Measurements from ENCODE around the gene CPA4. TPM values are rescaled to one million over a fixed set of nuclear protein-coding genes. Genes with fewer than 3 reads are reported as not detected.
A peak's percentile ranks its signal among the peaks of the same experiment; 100 is the strongest.

Gene CPA4
- total RNA-seq, 1 donor from 2014 or later = 0.43 TPM

DNA sequence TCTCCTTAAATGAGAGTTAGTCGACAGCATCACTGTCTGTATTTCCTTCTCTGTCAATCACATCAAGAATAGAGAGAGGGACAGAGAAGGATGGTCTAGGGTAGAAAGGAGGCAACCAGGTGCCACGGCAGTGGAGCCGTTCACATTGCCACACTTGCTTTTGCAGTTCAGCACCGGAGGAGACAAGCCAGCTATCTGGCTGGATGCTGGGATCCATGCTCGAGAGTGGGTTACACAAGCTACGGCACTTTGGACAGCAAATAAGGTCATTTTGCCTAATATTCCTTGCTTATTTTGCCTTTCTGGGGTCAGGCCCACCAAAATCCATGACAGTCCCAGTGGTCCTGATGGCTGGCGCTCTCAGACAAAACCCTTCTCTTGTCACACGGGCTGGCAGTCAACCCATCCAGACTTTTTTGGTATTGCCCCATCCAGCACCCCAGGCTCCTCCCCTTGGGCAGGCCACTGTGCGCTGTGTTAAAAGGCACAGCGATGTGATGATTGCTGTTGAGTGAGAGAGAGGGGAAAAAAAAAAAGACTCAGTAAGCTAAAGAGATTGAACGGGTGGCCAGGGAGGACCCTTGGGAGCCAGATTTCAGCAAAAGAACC lies 17.9 kb upstream of the CPA4 start:
- DNase-seq (ENCODE audit: low spot score) = no peak

DNA sequence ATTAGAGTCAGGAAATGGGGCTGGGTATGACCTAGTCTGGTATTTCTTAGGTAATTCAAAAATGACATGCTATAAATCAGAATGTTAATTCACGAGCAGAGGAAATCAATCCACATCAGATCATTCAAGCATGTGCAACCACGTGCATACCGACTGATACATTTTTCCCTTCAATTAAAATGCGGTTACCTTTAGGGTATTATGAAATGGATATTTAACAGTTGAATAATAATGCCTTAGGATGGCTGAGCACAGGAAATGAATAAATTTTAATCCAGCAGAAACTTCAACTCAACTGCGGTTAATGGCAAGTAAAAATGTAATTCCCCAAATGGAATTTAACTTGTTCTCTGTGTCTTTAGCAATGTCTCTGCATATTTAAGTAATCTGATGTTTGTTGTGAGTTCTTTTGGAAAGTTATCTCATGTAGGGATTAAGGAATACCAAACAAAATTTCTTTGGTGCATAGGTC lies 17.1 kb upstream of the CPA4 start:
- DNase-seq (ENCODE audit: low spot score) = no peak

DNA sequence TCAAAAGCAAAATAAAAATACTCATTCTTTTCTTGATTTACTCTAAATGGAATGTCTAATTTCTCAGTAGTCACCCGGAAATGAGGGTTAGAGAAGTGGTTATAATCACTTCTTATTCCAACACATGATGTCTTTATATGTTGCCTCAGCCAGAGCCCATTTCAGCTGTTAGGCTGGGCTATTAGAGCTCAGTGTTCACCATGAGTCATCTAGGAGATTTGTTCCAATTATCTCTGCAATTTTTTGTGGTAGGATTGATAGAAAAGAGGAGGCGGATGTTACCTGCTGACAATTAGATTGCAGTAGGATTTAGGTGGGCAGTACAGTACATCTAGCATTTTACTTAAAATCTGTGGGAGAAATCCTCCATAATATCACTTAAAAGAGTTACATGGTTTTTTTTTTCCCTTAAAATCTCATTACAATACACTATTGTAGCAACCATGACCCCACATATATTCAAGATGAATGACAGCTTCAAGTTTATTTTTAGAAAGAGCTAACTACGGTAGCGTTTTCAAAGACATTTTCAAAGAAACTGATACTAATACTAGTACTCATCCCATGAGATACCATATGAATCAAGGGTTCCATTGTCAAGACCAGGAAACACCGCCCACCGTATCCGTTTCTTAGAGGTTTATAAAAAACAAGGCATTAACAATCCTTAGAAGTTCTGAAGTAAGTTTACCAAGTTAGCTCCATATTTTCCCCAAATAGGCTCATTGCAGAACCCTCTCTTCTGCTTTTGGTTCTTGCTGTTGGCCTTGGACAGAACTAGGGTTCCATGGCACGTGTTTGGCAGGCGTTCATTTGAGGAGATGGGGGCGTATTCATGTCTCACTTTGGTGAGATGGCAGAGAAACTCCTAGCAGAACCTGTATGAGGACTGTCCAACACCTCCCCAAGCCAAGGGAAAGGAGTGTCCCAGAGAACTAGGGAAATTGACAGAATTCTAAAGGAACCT lies 15.9 kb upstream of the CPA4 start:
- DNase-seq (ENCODE audit: low spot score) = no peak

DNA sequence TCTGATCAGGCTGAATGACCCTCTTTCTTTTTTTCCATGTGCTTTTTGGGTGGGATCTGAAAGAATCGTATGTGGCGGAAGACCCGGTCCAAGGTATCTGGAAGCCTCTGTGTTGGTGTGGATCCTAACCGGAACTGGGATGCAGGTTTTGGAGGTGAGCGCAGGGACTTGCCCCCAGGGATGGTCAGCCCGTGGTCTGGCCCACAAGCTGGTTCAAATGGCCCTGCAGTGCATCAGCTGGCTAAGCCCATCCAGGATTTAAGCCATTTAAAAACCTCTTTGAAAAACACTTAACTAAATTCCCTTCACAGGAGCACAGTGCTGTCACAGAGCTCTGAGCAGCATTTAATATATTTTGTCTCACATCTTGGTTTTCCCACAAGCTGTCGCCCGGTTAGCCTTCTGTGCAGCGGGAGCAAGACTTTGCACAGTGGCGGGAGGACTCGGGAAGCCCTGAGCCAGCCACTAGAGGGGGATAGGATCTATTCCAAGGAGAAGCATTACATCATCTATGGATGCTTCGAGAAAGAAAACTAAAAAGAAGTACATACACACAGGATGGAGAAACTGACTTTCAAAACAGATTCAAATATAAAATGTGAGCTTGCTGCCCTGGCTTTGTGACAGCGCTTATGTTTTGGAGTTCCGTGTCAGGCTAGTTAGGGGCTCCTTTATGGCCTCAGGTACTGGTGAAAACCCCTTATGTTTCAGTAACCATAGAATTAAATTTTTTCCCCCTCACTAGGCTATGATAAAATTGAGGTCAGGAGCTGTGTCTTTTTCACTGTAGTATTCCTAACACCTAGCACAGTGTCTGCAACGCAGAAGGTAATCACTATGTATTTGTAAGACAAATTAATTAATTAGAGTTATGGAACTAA lies 15.0 kb upstream of the CPA4 start:
- peak; percentile 51 for DNase-seq (ENCODE audit: low spot score)

DNA sequence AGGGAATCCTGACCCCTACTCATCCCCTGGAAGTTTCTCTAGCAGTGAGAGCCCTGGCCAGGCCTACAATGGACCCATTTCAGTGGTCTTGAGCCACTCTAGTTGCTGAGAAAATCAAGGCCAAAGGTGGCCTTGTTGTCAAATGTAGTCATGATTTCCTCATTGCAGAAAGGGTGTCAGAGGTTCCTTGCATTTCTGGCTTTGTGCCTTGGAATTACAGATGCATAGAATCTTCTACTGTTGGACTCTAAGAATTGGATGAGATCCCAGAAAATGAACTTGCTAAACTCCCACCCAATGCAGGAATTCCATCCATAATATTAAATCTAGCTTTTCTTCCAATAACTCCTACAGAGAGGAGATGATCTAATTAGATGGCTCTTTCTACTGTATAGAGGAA lies 14.1 kb upstream of the CPA4 start:
- no peak for DNase-seq (ENCODE audit: low spot score)

DNA sequence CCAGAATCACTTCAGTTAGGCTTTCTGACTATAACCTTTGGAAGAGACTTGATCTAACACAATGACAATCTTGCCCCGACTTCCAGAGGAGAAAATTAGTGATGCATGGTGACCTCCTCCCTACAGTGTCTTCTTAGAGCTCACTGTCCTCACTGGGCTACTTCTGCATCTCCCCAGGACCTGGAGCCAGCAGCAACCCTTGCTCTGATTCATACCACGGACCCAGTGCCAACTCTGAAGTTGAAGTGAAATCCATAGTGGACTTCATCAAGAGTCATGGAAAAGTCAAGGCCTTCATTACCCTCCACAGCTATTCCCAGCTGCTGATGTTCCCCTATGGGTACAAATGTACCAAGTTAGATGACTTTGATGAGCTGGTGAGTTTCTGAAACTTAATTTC lies 13.7 kb upstream of the CPA4 start:
- no peak for DNase-seq (ENCODE audit: low spot score)

DNA sequence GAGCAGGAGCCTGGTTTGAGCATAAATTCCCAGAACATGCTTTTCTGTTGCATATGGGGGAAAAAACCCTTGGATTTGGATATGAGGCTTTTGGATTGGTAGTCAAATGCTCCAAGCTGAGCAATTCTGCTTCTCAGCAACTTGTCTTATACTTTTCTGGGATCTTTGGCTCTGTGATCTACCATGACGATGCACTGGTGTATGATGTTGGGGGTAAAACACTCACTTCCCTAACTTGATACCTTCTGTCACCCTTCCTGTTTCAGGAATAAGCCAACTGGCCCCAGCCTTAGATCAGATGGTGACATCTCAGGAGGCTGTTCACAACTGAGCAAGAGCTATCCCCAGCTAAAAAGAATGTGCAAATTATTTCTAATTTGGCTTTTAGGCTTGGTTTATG lies 13.1 kb upstream of the CPA4 start:
- no peak for DNase-seq (ENCODE audit: low spot score)

DNA sequence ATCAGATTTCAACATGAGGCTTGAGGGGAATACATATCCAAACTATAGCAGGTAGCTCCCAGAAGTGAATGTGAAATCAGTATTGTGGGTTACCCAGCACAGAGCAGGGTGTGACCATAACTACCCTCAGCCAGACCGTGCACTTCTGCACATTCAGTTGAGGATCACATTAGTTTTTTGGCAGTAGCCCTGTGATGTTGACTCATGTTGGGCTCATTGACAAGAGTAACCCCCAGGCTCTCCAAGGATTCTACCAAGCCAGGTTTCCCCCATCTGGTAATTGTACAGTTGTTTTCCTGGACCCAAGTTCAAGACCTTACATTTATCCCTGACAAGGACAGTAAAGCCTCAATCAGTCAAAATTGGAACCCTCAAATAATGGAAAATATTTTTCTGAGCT lies 11.7 kb upstream of the CPA4 start:
- DNase-seq (ENCODE audit: low spot score) = no peak

DNA sequence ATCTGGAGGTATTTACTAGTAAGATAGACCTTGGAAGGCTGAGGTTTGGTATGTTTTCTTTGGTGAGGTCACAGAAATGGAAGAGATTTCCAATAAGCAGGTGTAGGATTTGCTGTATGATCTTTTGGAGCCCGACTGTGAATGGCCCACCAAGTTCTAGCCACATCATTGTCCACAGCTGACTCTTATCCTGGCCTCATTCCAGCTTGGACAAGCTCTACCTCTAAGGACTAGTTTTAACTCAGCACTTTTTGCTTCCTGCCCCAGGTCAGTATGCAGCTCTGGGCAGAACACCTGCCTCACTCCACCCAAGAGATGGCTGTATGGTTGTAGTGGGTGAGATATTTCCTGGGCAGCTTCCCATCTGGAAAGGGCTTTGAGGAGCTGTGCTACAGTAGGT lies 6.1 kb upstream of the CPA4 start:
- DNase-seq (ENCODE audit: low spot score) = no peak

DNA sequence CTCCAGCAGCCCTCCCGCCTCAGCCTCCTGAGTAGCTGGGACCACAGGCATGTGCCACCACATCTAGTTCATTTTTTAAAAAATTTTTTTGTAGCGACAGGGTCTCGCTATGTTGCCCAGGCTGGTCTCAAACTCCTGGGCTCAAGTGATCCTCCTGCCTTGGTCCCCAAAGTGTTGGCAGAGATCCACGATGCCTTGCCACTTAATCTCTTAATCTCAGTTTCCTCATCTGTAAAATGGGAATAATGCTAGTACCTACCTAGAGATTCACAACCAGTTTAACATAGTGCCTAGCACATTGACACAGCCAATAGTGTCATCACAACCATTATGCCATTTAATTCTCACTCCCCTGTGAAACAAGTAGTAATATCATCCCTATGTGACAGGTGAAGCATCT lies 4.8 kb upstream of the CPA4 start:
- no peak for DNase-seq (ENCODE audit: low spot score)

DNA sequence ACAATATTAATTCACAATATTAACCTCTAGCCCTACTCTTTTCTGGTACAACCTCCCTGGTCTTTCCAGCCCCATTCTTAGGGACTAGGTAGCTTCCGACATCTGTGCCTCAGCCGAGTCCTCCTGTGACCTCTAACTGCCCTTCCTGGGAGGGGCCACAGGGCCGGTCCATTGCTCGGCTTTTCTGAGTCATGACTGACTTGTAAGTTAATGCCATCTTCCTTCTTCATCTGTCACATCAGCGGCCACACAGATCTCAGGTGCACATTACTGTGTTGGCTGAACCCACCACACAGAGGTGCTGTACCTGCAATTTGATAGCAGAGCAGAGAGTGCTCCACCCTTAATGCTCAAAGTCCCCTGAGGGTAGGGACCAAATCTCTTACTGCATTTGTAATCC lies 4.1 kb upstream of the CPA4 start:
- no peak for DNase-seq (ENCODE audit: low spot score)

DNA sequence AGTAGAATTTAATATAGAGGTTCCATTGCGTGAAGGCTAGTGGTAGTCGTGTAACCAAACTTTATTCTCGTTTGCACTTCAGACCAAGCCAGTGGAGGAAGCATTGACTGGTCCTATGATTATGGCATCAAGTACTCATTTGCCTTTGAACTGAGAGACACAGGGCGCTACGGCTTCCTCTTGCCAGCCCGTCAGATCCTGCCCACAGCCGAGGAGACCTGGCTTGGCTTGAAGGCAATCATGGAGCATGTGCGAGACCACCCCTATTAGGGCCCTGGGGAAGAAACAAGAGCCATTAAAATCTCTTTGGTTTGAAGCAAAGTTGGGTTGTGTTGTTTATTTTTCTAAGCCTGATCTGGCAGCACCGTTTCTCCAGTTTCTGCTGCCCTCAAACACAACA lies 3.5 kb upstream of the CPA4 start:
- DNase-seq (ENCODE audit: low spot score) = no peak

DNA sequence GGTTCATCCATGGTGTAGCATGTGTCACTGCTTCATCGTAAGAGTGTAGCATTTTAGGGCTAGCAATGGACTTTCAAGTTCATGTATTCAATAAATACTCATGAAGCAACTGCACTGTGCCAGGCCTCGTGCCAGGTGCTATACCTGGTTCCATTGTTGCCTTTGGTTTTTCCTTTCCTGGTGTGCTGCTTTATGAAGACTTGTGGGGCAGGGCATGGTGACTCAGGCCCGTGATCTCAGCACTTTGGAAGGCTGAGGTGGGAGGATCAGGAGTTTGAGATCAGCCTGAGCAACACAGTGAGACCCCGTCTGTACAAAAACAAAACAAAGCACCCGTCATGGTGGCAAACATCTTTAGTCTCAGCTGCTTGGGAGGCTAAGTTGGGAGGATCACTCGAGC lies 2.2 kb upstream of the CPA4 start:
- no peak for DNase-seq (ENCODE audit: low spot score)

DNA sequence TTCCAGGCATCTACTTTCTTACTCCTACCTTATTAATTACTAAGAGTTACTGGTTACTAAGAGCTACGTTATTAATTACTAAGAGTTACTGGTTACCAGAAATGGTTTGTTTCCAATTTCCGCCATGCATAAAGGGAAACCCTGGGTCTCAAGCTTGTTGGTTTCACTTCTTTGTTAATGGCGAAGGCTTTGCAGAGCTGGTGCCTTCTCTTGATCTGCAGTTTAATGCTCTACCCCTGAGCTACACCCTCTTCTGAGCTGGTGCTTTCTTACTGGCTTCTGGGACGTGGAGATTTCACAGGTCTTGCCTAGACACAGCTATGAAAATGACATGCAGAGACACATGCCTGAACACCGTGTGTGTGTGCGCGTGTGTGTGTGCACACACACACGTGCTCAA lies 560 bp downstream of the CPA4 start:
- no peak for DNase-seq (ENCODE audit: low spot score)

DNA sequence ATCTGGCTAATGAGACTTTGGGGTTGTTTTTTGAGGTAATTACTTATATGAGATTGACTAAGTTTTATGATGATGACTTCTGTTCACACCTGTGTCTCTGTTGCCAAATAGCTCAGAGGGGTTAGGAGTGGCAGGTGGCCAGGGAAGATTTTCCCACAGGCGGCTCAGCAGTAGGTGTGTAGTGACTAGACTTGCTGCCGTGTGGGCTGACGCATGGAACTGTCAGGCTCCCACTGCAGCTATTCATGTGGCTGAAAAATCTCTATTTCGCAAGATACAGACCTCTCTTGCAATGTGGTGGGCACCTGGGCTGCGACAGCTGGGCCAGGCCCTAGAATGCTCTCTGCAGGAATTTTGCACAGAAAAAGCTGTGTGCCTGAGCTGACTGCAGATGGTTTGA lies 1.4 kb downstream of the CPA4 start:
- no peak for DNase-seq (ENCODE audit: low spot score)

DNA sequence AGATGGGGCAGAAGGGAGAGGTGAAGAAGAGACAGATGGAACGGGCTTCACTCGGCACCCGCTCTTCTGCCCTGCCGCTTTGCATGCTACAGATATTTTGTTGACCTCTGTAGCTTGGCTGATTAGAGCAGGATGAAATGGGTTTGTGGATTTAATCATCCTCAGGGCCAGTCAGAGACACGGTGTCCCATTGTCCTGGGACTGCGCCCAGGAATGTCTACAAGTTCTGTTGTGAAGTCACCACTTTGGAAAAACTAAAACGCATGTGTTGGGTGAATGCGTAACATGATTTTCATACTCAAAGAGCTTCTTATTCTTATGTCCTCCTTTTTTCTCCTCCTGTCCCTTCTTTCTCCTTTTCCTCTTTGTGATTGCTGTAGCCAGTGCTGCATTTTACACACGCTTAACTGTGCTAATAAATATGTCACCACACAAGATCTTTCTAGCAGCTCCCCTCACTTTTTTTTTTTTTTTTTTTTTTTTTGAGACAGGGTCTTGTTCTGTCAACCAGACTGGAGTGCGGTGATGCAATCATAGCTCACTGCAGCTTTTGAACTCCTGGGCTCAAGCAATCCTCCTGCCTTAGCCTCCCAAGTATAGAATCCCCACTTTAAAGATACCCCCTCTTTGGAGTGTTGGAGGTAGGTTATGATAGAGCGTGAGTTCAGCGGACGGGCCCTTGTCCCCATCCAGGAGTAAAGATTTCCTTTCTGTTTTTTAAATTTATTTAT lies 3.4 kb downstream of the CPA4 start:
- DNase-seq (ENCODE audit: low spot score) = no peak

DNA sequence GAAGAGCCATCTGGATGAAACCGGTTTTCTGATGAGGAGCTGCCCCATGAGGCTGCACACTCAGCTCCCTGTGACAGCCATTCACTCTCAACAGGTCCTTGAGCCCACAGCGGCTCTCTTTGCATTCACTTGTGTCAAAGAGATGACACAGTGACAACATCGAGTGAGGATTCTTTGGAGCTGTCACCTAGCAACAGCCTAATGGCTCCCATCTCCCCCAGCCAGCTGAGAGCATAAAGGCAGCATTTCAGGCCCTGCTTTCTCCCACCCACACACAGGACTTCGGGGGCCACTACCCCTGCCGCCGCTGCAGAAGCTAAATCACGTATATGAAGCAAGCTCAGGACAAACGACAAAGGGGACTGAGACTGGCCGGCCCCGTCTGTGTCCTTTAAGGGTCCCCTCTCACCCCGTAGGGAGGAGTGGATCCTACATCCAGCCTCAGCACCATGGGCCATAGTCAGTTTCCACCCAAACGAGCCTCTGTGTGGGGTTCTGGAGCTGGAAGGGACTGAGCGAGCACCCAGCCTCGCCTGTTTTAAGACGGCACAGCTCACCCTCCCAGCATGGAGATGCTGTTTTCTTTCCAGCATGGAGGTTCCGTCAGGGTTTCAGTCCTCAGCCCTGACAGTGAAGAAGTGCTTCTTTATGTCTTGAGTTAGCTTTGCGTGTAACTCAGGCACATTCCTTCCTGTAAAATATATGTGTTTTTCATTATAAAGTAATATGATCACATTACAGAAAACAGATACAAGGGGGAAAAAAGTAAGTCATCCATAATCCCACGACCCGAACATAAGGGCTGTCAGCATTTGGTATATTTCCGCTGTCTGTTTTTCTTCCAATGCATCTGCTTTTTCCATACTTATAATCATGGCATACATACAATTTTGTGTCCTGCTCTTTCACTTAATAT lies 4.9 kb downstream of the CPA4 start:
- DNase-seq (ENCODE audit: low spot score) = no peak

DNA sequence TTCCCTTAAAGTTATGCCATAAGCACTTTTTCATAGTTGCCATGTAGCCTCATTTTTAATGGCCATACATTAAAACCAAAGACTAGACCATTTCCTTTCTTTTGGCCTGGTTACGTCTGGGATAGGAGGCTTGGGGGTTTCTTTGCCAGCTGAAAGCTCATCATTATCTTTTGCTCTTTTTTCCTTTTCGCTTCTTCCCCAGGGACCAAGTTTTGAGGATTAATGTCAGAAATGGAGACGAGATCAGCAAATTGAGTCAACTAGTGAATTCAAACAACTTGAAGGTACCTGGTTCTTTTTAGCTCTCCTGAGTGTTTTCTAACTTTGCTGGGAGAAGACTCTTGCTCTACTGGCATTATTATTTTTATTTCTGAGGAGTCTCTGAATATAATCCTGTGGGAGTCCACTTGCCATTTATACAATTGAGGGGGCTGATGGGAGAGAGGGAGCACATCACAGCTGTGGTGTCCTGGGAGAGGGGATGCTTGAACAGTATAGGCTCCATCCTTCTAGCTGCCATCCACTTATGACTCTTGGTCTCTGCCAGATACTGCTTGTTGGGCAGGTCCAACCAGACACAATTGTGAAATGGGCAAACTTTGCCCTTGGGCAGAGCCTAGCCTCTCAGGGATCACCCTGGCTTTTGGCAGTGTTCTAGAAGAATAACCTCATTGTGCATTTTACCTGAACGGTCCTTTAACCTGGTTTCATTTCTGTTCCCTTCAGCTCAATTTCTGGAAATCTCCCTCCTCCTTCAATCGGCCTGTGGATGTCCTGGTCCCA lies 5.8 kb downstream of the CPA4 start:
- no peak for DNase-seq (ENCODE audit: low spot score)

DNA sequence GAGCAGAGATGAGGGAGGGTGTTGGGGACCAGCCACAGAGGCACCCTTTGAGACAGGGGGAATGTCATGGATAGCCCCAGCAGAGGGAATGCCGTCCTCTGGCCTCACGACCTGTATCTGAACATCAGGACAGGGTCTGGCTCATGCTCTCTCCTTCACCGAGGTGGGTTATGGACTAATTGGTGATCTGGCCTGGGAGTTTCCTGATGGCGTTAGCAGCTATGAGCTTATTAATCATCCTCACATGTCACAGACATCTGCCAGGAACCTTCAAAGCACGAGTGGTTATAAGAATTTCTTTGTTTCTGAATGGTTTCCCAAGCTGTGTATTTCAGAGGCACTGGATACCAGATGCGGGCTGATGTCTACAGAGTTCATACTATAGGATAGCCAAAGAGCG lies 6.9 kb downstream of the CPA4 start:
- no peak for DNase-seq (ENCODE audit: low spot score)

Measured in mucosa of gallbladder (tissue), 1 donor.